Liver (tissue), 9 donors: ENCODE results near the gene CARTPT. TPM values are rescaled to one million over a fixed set of nuclear protein-coding genes. Genes with fewer than 3 reads are reported as not detected.

Experiments
- DNase-seq: peaks from one replicate; pipeline ENCODE4 v3.0.0-alpha.2; 2017; ENCODE audit warnings: low spot score
- H3K27ac ChIP-seq, 2 donors: one replicate each; pipeline ENCODE4 v1.7.0; 2013; ENCODE audit warnings: inconsistent platforms in 2 of 2, low read length in 2 of 2, control low read depth in 1 of 2, low read depth in 1 of 2, mild to moderate bottlenecking in 1 of 2
- H3K27me3 ChIP-seq, 4 donors: one replicate each; pipeline versions ENCODE4 v1.6.1 to v1.7.0; 2013; ENCODE audit warnings: low read length in 3 of 4, inconsistent platforms in 1 of 4, mild to moderate bottlenecking in 1 of 4, moderate library complexity in 1 of 4; ENCODE audit not compliant: control insufficient read depth in 4 of 4, insufficient read depth in 4 of 4
- H3K36me3 ChIP-seq, 4 donors: one replicate each; pipeline versions ENCODE4 v1.6.1 to v1.7.0; 2013; ENCODE audit warnings: low read length in 3 of 4, mild to moderate bottlenecking in 3 of 4, low read depth in 1 of 4, moderate library complexity in 1 of 4; ENCODE audit not compliant: control insufficient read depth in 4 of 4, insufficient read depth in 3 of 4
- H3K4me1 ChIP-seq, 4 donors: one replicate each; pipeline versions ENCODE4 v1.6.1 to v1.7.0; 2013; ENCODE audit warnings: low read length in 3 of 4, mild to moderate bottlenecking in 3 of 4, moderate library complexity in 1 of 4; ENCODE audit not compliant: control insufficient read depth in 4 of 4, insufficient read depth in 4 of 4
- H3K4me3 ChIP-seq, 3 donors: one replicate each; pipeline versions ENCODE4 v1.6.1 to v1.7.0; 2013; ENCODE audit warnings: low read length in 3 of 3, control low read depth in 1 of 3, low read depth in 1 of 3, mild to moderate bottlenecking in 1 of 3
- H3K9ac ChIP-seq, 2 donors: one replicate each; pipeline ENCODE4 v1.7.0; 2013; ENCODE audit warnings: low read length in 2 of 2, mild to moderate bottlenecking in 2 of 2, moderate library complexity in 2 of 2, control low read depth in 1 of 2, low read depth in 1 of 2
- H3K9me3 ChIP-seq, 4 donors: one replicate each; pipeline versions ENCODE4 v1.6.1 to v1.7.0; 2013; ENCODE audit warnings: low read length in 3 of 4; ENCODE audit not compliant: control insufficient read depth in 4 of 4
- ATF3 ChIP-seq: IDR thresholded peaks from 2 replicates; pipeline ENCODE4 v1.6.1; 2016; ENCODE audit warnings: antibody characterized with exemption
- CTCF ChIP-seq: fragments of 150-350 bp; IDR thresholded peaks from 2 replicates; pipeline ENCODE4 v1.5.1; 2017; ENCODE audit warnings: improper control_type of control experiment, low read depth, low read length; ENCODE audit not compliant: missing input control
- EGR1 ChIP-seq, 2 donors: IDR thresholded peaks; 2 replicates each; pipeline ENCODE4 v1.6.1; 2016 to 2018; ENCODE audit warnings: antibody characterized with exemption in 2 of 2, low read depth in 2 of 2
- HNF4A ChIP-seq, 2 donors: conservative IDR thresholded peaks; 2 replicates each; pipeline ENCODE4 v1.6.1; 2016; ENCODE audit warnings: antibody characterized with exemption in 2 of 2, mild to moderate bottlenecking in 2 of 2
- HNF4G ChIP-seq: IDR thresholded peaks from 2 replicates; pipeline ENCODE4 v1.6.1; 2016; ENCODE audit warnings: antibody characterized with exemption
- JUND ChIP-seq, 2 donors: IDR thresholded peaks; 2 replicates each; pipeline ENCODE4 v1.6.1; 2016; ENCODE audit warnings: antibody characterized with exemption in 2 of 2
- MAX ChIP-seq: IDR thresholded peaks from 2 replicates; pipeline ENCODE4 v1.6.1; 2016; ENCODE audit warnings: antibody characterized with exemption
- NR2F2 ChIP-seq: IDR thresholded peaks from 2 replicates; pipeline ENCODE4 v1.6.1; 2016; ENCODE audit warnings: antibody characterized with exemption
- REST ChIP-seq: IDR thresholded peaks from 2 replicates; pipeline ENCODE4 v1.6.1; 2016; ENCODE audit warnings: antibody characterized with exemption, mild to moderate bottlenecking
- RXRA ChIP-seq, 2 donors: IDR thresholded peaks; 2 replicates each; pipeline ENCODE4 v1.6.1; 2017 to 2018; ENCODE audit warnings: antibody characterized with exemption in 2 of 2, mild to moderate bottlenecking in 1 of 2
- SP1 ChIP-seq: IDR thresholded peaks from 2 replicates; pipeline ENCODE4 v1.6.1; 2018; ENCODE audit warnings: antibody characterized with exemption, mild to moderate bottlenecking
- TAF1 ChIP-seq: conservative IDR thresholded peaks from 2 replicates; pipeline ENCODE4 v1.6.1; 2016; ENCODE audit warnings: antibody characterized with exemption, mild to moderate bottlenecking
- YY1 ChIP-seq: IDR thresholded peaks from 2 replicates; pipeline ENCODE4 v1.6.1; 2016; ENCODE audit warnings: antibody characterized with exemption, mild to moderate bottlenecking
- ZBTB33 ChIP-seq: IDR thresholded peaks from 2 replicates; pipeline ENCODE4 v1.6.1; 2016; ENCODE audit warnings: antibody characterized with exemption
- WGBS: extraction: QIAGEN DNeasy Blood & Tissue Kit; methylation state at CpG from one replicate; pipeline ENCODE4 v1.1.7; 2013; 5-methylcytosine and 5-hydroxymethylcytosine counted together
- polyA plus RNA-seq, 2 donors: library from polyadenylated mRNA; stranded (reverse) in 1 of 2; unstranded in 1 of 2; fragments of 200-250 nt in 1 of 2; fragments of >200 nt in 1 of 2; fragmentation: Nextera tagmentation in 1 of 2; extraction: Ambion mirVana in 1 of 2; gene quantifications; one replicate each; pipeline versions ENCODE4 v1.2.1 to v1.2.3, GENCODE V29; 2013 to 2015
- total RNA-seq, 2 donors: library from RNA; depleted of rRNA; stranded (reverse); fragments of >200 nt; gene quantifications; one replicate each; pipeline ENCODE4 v1.2.3, GENCODE V29; 2014
- donor health status: healthy.
- donor health status: healthy.
- donor health status: healthy.
- donor health status: healthy.
- donor health status: healthy.

The CARTPT gene
- total and polyA plus RNA-seq, 4 donors, result not detected

GRCh38 chr5:71748360-71748759 is 29.3 kb downstream of the CARTPT start:
- Histone ChIP-seq H3K9ac (no peak overlapping the region), H3K9me3 (no peaks in the 10 kb centered on the region), H3K4me3 (no peak overlapping the region), H3K27me3 (no peaks in the 10 kb centered on the region), H3K27ac (no peak overlapping the region), H3K36me3 (no peaks in the 10 kb centered on the region), H3K4me1 (peaks cover 0 to 6% (median 3%) of the 10 kb centered on the region in 4 donors)
- no peak for TF ChIP-seq EGR1 (IDR thresholded peaks at IDR 0.05; ENCODE audit: low read depth in 2 of 2)
- no peak for TF ChIP-seq YY1
- no peak for TF ChIP-seq SP1
- no peak for TF ChIP-seq ZBTB33
- no peak for TF ChIP-seq NR2F2
- TF ChIP-seq MAX, result no peak
- TF ChIP-seq REST, result no peak
- no peak for TF ChIP-seq TAF1
- no peak for TF ChIP-seq ATF3
- TF ChIP-seq CTCF, result no peak
- no peak for TF ChIP-seq JUND (IDR thresholded peaks at IDR 0.05)
- no peak for TF ChIP-seq RXRA (IDR thresholded peaks at IDR 0.05)
- WGBS, result 79% methylated on average over 11 of the region's 11 CpGs
- no peak for DNase-seq

- Histone ChIP-seq H3K4me1 (no peaks in the 10 kb centered on the region), H3K9ac (no peak overlapping the region), H3K27me3 (no peaks in the 10 kb centered on the region), H3K27ac (no peak overlapping the region), H3K9me3 (no peaks in the 10 kb centered on the region), H3K4me3 (no peak overlapping the region), H3K36me3 (no peaks in the 10 kb centered on the region)
- WGBS, result 74% methylated on average over 4 of the region's 4 CpGs
- no peak for DNase-seq
- TF ChIP-seq HNF4G (no peak), ATF3 (no peak), HNF4A (conservative IDR thresholded peaks at IDR 0.05) (no peak)
Measured at GRCh38 chr5:71751422-71751821, 32.3 kb downstream of the CARTPT start.
